Loucy (cell line): ENCODE results near the gene CTDSP2.

Experiments used
- H2AFZ ChIP-seq: fragments of 200-600 bp; sonication (generic); 2 replicates; pipeline ENCODE4 v1.6.0; 2016; ENCODE audit warnings: antibody characterized with exemption, mild to moderate bottlenecking, low read length, moderate library complexity
- H3F3A ChIP-seq: fragments of 200-600 bp; 2 replicates; pipeline ENCODE4 v1.6.0; 2016; ENCODE audit warnings: antibody characterized with exemption, low read depth, mild to moderate bottlenecking
- H3K27me3 ChIP-seq: fragments of 200-600 bp; sonication (generic); 2 replicates; pipeline ENCODE4 v1.6.1; 2014; ENCODE audit warnings: low read length, mild to moderate bottlenecking; ENCODE audit not compliant: insufficient read depth, poor library complexity, severe bottlenecking
- H3K36me3 ChIP-seq: fragments of 200-600 bp; sonication (generic); 2 replicates; pipeline ENCODE4 v1.6.1; 2016; ENCODE audit warnings: low read length; ENCODE audit not compliant: insufficient read depth
- H3K4me1 ChIP-seq: fragments of 200-600 bp; sonication (generic); 2 replicates; pipeline ENCODE4 v1.5.1; 2014; ENCODE audit warnings: low read length, mild to moderate bottlenecking; ENCODE audit not compliant: insufficient read depth, poor library complexity, severe bottlenecking
- H3K4me2 ChIP-seq: fragments of 200-600 bp; sonication (generic); 2 replicates; pipeline ENCODE4 v1.6.0; 2014; ENCODE audit warnings: antibody characterized with exemption, low read length, low read depth, mild to moderate bottlenecking; ENCODE audit not compliant: poor library complexity, severe bottlenecking
- H3K4me3 ChIP-seq: fragments of 200-600 bp; sonication (generic); 2 replicates; pipeline ENCODE4 v1.5.1; 2014; ENCODE audit warnings: low read length, mild to moderate bottlenecking, mixed read lengths; ENCODE audit not compliant: poor library complexity, severe bottlenecking
- H3K79me2 ChIP-seq: fragments of 200-600 bp; sonication (generic); 2 replicates; pipeline ENCODE4 v1.6.1; 2014; ENCODE audit warnings: low read length; ENCODE audit not compliant: insufficient read depth
- H3K9ac ChIP-seq: fragments of 200-600 bp; sonication (generic); 2 replicates; pipeline ENCODE4 v1.6.0; 2014; ENCODE audit warnings: mild to moderate bottlenecking, low read depth, low read length, moderate library complexity; ENCODE audit not compliant: poor library complexity, severe bottlenecking
- H3K9me2 ChIP-seq: fragments of 200-600 bp; sonication (generic); replicated peaks from 2 replicates; pipeline ENCODE4 v1.6.1; 2016; ENCODE audit warnings: low read depth, low read length, mixed read lengths
- H3K9me3 ChIP-seq: fragments of 200-600 bp; sonication (generic); 2 replicates; pipeline ENCODE4 v1.6.1; 2014; ENCODE audit warnings: mild to moderate bottlenecking, antibody characterized with exemption, low read length, low read depth; ENCODE audit not compliant: insufficient read depth
- H4K20me1 ChIP-seq: fragments of 200-600 bp; sonication (generic); 2 replicates; pipeline ENCODE4 v1.6.0; 2014; ENCODE audit warnings: antibody characterized with exemption, low read length, mild to moderate bottlenecking; ENCODE audit not compliant: insufficient read depth, poor library complexity, severe bottlenecking
- CTCF ChIP-seq: fragments of 200-600 bp; sonication (generic); conservative IDR thresholded peaks from 2 replicates; pipeline ENCODE4 v1.5.1; 2014; ENCODE audit warnings: mild to moderate bottlenecking, antibody characterized with exemption, low read length
- EZH2phosphoT487 ChIP-seq: fragments of 200-600 bp; IDR thresholded peaks from 2 replicates; pipeline ENCODE4 v1.6.1; 2018; ENCODE audit warnings: antibody characterized with exemption, mild to moderate bottlenecking, moderate library complexity, borderline replicate concordance

CTDSP2 gene

GRCh38 chr12:57825451-57825850, 21.1 kb downstream of the CTDSP2 start:
- Histone ChIP-seq H3F3A (no peaks in the 10 kb centered on the region), H3K79me2 (peaks cover 18% of the 10 kb centered on the region), H3K9ac (no peak overlapping the region), H3K9me3 (no peaks in the 10 kb centered on the region), H3K27me3 (no peaks in the 10 kb centered on the region), H2AFZ (no peak overlapping the region), H3K36me3 (peaks cover 88% of the 10 kb centered on the region), H3K4me2 (no peak overlapping the region), H3K4me1 (no peaks in the 10 kb centered on the region), H3K9me2 (no peaks in the 10 kb centered on the region), H4K20me1 (peaks cover 6% of the 10 kb centered on the region), H3K4me3 (no peak overlapping the region)
- no peak for TF ChIP-seq EZH2phosphoT487
- TF ChIP-seq CTCF: no peak

GRCh38 chr12:57823908-57824640, 22.5 kb downstream of the CTDSP2 start:
- H3K36me3 ChIP-seq: peaks cover 87% of the 10 kb centered on the region
- no peaks in the 10 kb centered on the region for H3K4me1 ChIP-seq
- peaks cover 2% of the 10 kb centered on the region for H4K20me1 ChIP-seq
- H3K4me2 ChIP-seq: no peak overlapping the region
- H3K4me3 ChIP-seq: no peak overlapping the region
- no peak overlapping the region for H3K9ac ChIP-seq
- H3K79me2 ChIP-seq: peaks cover 5% of the 10 kb centered on the region; the same call in 1 of the 2 replicates
- no peaks in the 10 kb centered on the region for H3K9me3 ChIP-seq
- no peaks in the 10 kb centered on the region for H3K27me3 ChIP-seq
- TF ChIP-seq CTCF (no peak), EZH2phosphoT487 (no peak)
- no peaks in the 10 kb centered on the region for H3K9me2 ChIP-seq
- no peak overlapping the region for H2AFZ ChIP-seq
- H3F3A ChIP-seq: no peaks in the 10 kb centered on the region

- Histone ChIP-seq H3K4me2 (no peak overlapping the region), H3K4me1 (no peaks in the 10 kb centered on the region), H3K4me3 (no peak overlapping the region), H3K9me2 (no peaks in the 10 kb centered on the region), H3K9ac (no peak overlapping the region), H2AFZ (no peak overlapping the region), H3F3A (no peaks in the 10 kb centered on the region), H3K36me3 (peaks cover 80% of the 10 kb centered on the region), H3K9me3 (no peaks in the 10 kb centered on the region), H3K79me2 (no peaks in the 10 kb centered on the region), H4K20me1 (no peaks in the 10 kb centered on the region), H3K27me3 (no peaks in the 10 kb centered on the region)
- TF ChIP-seq EZH2phosphoT487: no peak
- TF ChIP-seq CTCF: no peak
Measured at GRCh38 chr12:57823131-57823907, 23.2 kb downstream of the CTDSP2 start.
